GM19238 (cell line): ENCODE results near the gene VAX1.
"Not testable (repeated sequence)": the region's sequence is repeated elsewhere in the genome, so short reads cannot be mapped to it uniquely, and the experiment has no call there.

Experiments
- DNase-seq: peaks from one replicate; pipeline ENCODE4 v3.0.0; 2011; ENCODE audit warnings: low spot score; ENCODE audit not compliant: insufficient read length

The VAX1 gene

GRCh38 chr10:117136391-117136975 lies 1.6 kb downstream of the VAX1 start:
- DNase-seq = no peak

GRCh38 chr10:117135480-117136140 lies 2.5 kb downstream of the VAX1 start:
- DNase-seq = no peak

- DNase-seq = no peak
Measured at GRCh38 chr10:117135026-117135372, 3.1 kb downstream of the VAX1 start.

GRCh38 chr10:117134306-117135025 lies 3.6 kb downstream of the VAX1 start:
- DNase-seq = no peak

- no peak for DNase-seq
Measured at GRCh38 chr10:117134056-117134305, 4.1 kb downstream of the VAX1 start.

GRCh38 chr10:117133273-117134055 lies 4.6 kb downstream of the VAX1 start:
- no peak for DNase-seq

GRCh38 chr10:117132751-117133231 lies 5.3 kb downstream of the VAX1 start:
- no peak for DNase-seq

- DNase-seq = no peak
Measured at GRCh38 chr10:117131376-117132327, 6.4 kb downstream of the VAX1 start.

- DNase-seq = no peak
Measured at GRCh38 chr10:117130862-117131375, 7.2 kb downstream of the VAX1 start.

- no peak for DNase-seq
Measured at GRCh38 chr10:117130346-117130745, 7.7 kb downstream of the VAX1 start.

GRCh38 chr10:117126645-117127044 lies 11.4 kb downstream of the VAX1 start:
- not testable (repeated sequence) for DNase-seq

GRCh38 chr10:117126034-117126433 lies 12.0 kb downstream of the VAX1 start:
- no peak for DNase-seq

GRCh38 chr10:117112220-117112619 lies 25.9 kb downstream of the VAX1 start:
- DNase-seq = no peak

GRCh38 chr10:117107238-117107637 lies 30.8 kb downstream of the VAX1 start:
- no peak for DNase-seq

- DNase-seq = no peak
Measured at GRCh38 chr10:117096599-117097201, 41.4 kb downstream of the VAX1 start.

GRCh38 chr10:117094856-117095255 lies 43.2 kb downstream of the VAX1 start:
- DNase-seq = no peak

- DNase-seq = no peak
Measured at GRCh38 chr10:117092386-117092785, 45.7 kb downstream of the VAX1 start.

GRCh38 chr10:117090834-117091233 lies 47.2 kb downstream of the VAX1 start:
- no peak for DNase-seq

- no peak for DNase-seq
Measured at GRCh38 chr10:117087521-117087920, 50.5 kb downstream of the VAX1 start.

- DNase-seq = no peak
Measured at GRCh38 chr10:117086546-117086945, 51.5 kb downstream of the VAX1 start.
